T-helper 22 cell (primary cell): ENCODE measurements around the gene TREM1.
"Not testable (repeated sequence)": the region's sequence is repeated elsewhere in the genome, so short reads cannot be mapped to it uniquely, and the experiment has no call there.

ENCODE experiments used
- DNase-seq: peaks from one replicate; pipeline ENCODE4 v3.0.0-alpha.2; 2020; ENCODE audit warnings: low read depth

The TREM1 gene

GRCh38 chr6:41257369-41258195, 28.9 kb downstream of the TREM1 start:
- no peak for DNase-seq

GRCh38 chr6:41256383-41256782, 30.1 kb downstream of the TREM1 start:
- no peak for DNase-seq

GRCh38 chr6:41255638-41256246, 30.7 kb downstream of the TREM1 start:
- no peak for DNase-seq

- no peak for DNase-seq
These were observed 31.4 kb downstream of the TREM1 start for GRCh38 chr6:41255110-41255509.

- DNase-seq, result no peak
These were observed 33.9 kb downstream of the TREM1 start for GRCh38 chr6:41252401-41253169.

GRCh38 chr6:41247882-41248705, 38.4 kb downstream of the TREM1 start:
- DNase-seq, result no peak

- no peak for DNase-seq
These were observed 39.1 kb downstream of the TREM1 start for GRCh38 chr6:41247288-41247865.

- DNase-seq, result not testable (repeated sequence)
These were observed 40.0 kb downstream of the TREM1 start for GRCh38 chr6:41246529-41246928.

- DNase-seq, result no peak
These were observed 46.9 kb downstream of the TREM1 start for GRCh38 chr6:41239467-41240159.

- no peak for DNase-seq
These were observed 49.4 kb downstream of the TREM1 start for GRCh38 chr6:41237128-41237527.

- DNase-seq, result no peak
These were observed 50.2 kb downstream of the TREM1 start for GRCh38 chr6:41236276-41236675.

GRCh38 chr6:41232667-41233066, 53.8 kb downstream of the TREM1 start:
- DNase-seq, result no peak

- no peak for DNase-seq
These were observed 55.2 kb downstream of the TREM1 start for GRCh38 chr6:41231246-41231645.

GRCh38 chr6:41229721-41230120, 56.8 kb downstream of the TREM1 start:
- no peak for DNase-seq

GRCh38 chr6:41228616-41229015, 57.9 kb downstream of the TREM1 start:
- DNase-seq, result no peak

- no peak for DNase-seq
These were observed 58.4 kb downstream of the TREM1 start, which contains the start of gene TREML4 for GRCh38 chr6:41228096-41228495. TREML4 (plus strand) TSS chr6:41228349; CDS start chr6:41228428, 79 bp downstream.

- DNase-seq, result no peak
These were observed 59.7 kb downstream of the TREM1 start for GRCh38 chr6:41226752-41227151.

- DNase-seq, result no peak
These were observed 61.7 kb downstream of the TREM1 start for GRCh38 chr6:41224800-41225199.
